SK-N-MC (cell line): Measurements from ENCODE around the gene TRNP1.

Experiments used
- EZH2 ChIP-seq: fragments of 200-600 bp; sonication (generic); IDR thresholded peaks from one replicate; pipeline ENCODE4 v1.6.1; 2017; ENCODE audit warnings: antibody characterized with exemption
- FOXP2 ChIP-seq: optimal IDR thresholded peaks from 2 replicates; pipeline ENCODE3; 2011; ENCODE audit warnings: mild to moderate bottlenecking, moderate library complexity; ENCODE audit not compliant: insufficient read depth; ENCODE audit errors: extremely low read length, control extremely low read depth
- POLR2AphosphoS5 ChIP-seq: IDR thresholded peaks from 2 replicates; pipeline ENCODE4 v1.6.1; 2012; ENCODE audit warnings: mild to moderate bottlenecking, low read depth, low read length, borderline replicate concordance

GRCh38 chr1:26961826-26962225 is 31.7 kb upstream of the TRNP1 start:
- TF ChIP-seq POLR2AphosphoS5 (no peak), EZH2 (no peak), FOXP2 (no peak)
